Colonic mucosa (tissue), 4 donors: Measurements from ENCODE around the gene ZNF317. TPM values are rescaled to one million over a fixed set of nuclear protein-coding genes. Genes with fewer than 3 reads are reported as not detected.

Experiments used
- DNase-seq: peaks from one replicate; pipeline ENCODE4 v3.0.0-alpha.2; 2020
- H3K27ac ChIP-seq: fragments of 200-600 bp; one replicate; pipeline ENCODE4 v1.8.0; 2021
- H3K27me3 ChIP-seq: fragments of 200-600 bp; one replicate; pipeline ENCODE4 v1.8.0; 2021
- H3K36me3 ChIP-seq: fragments of 200-600 bp; one replicate; pipeline ENCODE4 v1.8.0; 2021
- H3K4me1 ChIP-seq: fragments of 200-600 bp; one replicate; pipeline ENCODE4 v1.8.0; 2021; ENCODE audit warnings: mild to moderate bottlenecking
- H3K4me3 ChIP-seq: fragments of 200-600 bp; one replicate; pipeline ENCODE4 v1.8.0; 2021
- H3K9ac ChIP-seq, 2 donors: one replicate each; pipeline ENCODE4 v1.7.0; 2013; ENCODE audit warnings: control low read depth in 2 of 2, low read depth in 2 of 2, low read length in 2 of 2
- H3K9me3 ChIP-seq: fragments of 200-600 bp; one replicate; pipeline ENCODE4 v1.8.0; 2021
- intact Hi-C: fragments of 100-400 bp; cut with DNase I; formaldehyde crosslinking; loops from one replicate; pipeline ENCODE4 v1.14.1; 2022
- total RNA-seq, 2 donors: library from RNA; stranded (reverse); fragmentation: NEBNext Ultra II Directional in 1 of 2; extraction: Animal tissue kit (Norgen Biotek cat#: 25700) in 1 of 2; gene quantifications; one replicate each; pipeline ENCODE4 v1.2.1, GENCODE V29; 2021
- TF ChIP-seq, protein P1 (sequence below): fragments of 200-600 bp; IDR thresholded peaks from one replicate; pipeline ENCODE4 v1.8.0; 2022; ENCODE audit warnings: antibody characterized with exemption, mild to moderate bottlenecking
- donor health status: healthy.
- donor health status: DM: no; HTN: no; CAD: no.
- donor health status: DM: no; HTN: no; CAD: no.

ZNF317 gene
- total RNA-seq, 2 donors from 2014 or later: 25.5 to 28.5 TPM

GRCh38 chr19:9155591-9155990 lies 15.4 kb downstream of the ZNF317 start:
- no peaks in the 10 kb centered on the region for H3K9me3 ChIP-seq
- intact Hi-C loops: no loop called here
- peaks cover 30% of the 10 kb centered on the region for H3K36me3 ChIP-seq

DNA sequence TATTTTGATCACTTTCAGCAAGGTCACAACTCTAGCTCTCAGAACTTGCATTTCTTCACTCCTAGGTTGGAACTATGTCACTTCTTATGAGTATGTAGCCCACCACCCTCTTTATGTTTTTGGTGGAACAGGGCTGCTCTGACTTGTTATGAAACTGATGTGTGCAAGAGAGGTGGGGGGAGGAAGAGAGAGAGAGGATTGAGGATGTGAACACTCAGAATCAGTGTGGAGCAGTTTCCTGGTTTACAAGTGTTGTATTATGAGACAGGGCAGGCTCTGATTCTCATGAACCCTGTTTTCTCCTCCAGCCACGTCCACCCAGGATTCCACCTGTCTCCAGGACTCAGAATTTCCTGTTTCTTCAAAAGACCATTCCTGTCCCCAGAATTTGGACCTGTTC lies 16.1 kb downstream of the ZNF317 start:
- Histone ChIP-seq H3K36me3 (peaks cover 34% of the 10 kb centered on the region), H3K4me1 (no peaks in the 10 kb centered on the region), H3K9ac (no peak overlapping the region), H3K9me3 (no peaks in the 10 kb centered on the region), H3K4me3 (no peak overlapping the region), H3K27ac (no peak overlapping the region), H3K27me3 (no peaks in the 10 kb centered on the region)
- TF ChIP-seq, protein P1, sequence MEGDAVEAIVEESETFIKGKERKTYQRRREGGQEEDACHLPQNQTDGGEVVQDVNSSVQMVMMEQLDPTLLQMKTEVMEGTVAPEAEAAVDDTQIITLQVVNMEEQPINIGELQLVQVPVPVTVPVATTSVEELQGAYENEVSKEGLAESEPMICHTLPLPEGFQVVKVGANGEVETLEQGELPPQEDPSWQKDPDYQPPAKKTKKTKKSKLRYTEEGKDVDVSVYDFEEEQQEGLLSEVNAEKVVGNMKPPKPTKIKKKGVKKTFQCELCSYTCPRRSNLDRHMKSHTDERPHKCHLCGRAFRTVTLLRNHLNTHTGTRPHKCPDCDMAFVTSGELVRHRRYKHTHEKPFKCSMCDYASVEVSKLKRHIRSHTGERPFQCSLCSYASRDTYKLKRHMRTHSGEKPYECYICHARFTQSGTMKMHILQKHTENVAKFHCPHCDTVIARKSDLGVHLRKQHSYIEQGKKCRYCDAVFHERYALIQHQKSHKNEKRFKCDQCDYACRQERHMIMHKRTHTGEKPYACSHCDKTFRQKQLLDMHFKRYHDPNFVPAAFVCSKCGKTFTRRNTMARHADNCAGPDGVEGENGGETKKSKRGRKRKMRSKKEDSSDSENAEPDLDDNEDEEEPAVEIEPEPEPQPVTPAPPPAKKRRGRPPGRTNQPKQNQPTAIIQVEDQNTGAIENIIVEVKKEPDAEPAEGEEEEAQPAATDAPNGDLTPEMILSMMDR: no peak
- no peak for DNase-seq
- intact Hi-C loops: no loop called here

More at GRCh38 chr19:9155591-9155990, 15.4 kb downstream of the ZNF317 start:
- TF ChIP-seq, protein P1: no peak
- no peak overlapping the region for H3K27ac ChIP-seq
- H3K4me3 ChIP-seq: no peak overlapping the region
- no peak for DNase-seq
- no peaks in the 10 kb centered on the region for H3K4me1 ChIP-seq
- no peaks in the 10 kb centered on the region for H3K27me3 ChIP-seq
- no peak overlapping the region for H3K9ac ChIP-seq

DNA sequence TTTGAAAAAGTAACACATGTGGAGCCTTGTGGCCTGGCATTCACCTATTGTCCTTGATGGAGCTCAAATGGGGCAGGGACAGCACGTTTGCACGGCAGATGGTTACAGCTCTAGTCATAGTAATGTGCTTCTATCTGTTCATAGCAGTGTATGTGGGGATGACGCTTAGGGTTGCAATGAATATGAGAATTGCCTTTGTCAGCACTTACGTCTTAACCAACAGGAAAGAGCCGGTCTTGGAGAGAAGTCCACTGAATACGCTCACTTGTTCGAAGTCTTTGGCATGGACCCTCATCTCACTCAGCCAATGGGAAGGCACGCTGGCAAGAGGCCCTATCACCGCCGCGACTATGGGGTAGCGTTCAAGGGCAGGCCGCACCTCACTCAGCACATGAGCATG lies 19.7 kb downstream of the ZNF317 start:
- no peak for DNase-seq
- no peak overlapping the region for H3K4me3 ChIP-seq
- H3K27me3 ChIP-seq: no peaks in the 10 kb centered on the region
- H3K4me1 ChIP-seq: no peaks in the 10 kb centered on the region
- H3K27ac ChIP-seq: no peak overlapping the region
- TF ChIP-seq, protein P1: no peak
- intact Hi-C loops: no loop called here
- no peak overlapping the region for H3K9ac ChIP-seq
- H3K36me3 ChIP-seq: peaks cover 40% of the 10 kb centered on the region
- H3K9me3 ChIP-seq: no peaks in the 10 kb centered on the region

DNA sequence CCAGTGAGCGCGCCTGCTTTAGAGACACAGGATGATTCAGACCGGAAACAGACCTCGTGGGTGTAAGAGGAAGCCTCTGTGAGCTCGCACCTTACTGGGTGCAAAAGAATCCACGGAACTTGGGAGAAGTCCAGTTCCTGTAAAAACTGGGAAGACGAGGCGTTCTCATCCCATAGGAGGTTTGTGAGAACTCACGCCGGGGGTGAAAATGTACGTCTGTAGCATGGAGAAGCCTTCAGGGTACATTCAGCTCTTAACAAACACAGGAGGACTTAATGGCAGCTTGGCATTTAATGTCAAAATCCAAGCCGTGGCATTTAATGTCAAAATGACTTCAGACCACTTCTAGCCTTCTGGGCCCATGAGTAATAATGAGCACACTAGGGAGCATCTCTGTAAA lies 21.2 kb downstream of the ZNF317 start:
- intact Hi-C loops: no loop called here
- Histone ChIP-seq H3K9me3 (no peaks in the 10 kb centered on the region), H3K27ac (no peak overlapping the region), H3K27me3 (no peaks in the 10 kb centered on the region), H3K36me3 (peaks cover 32% of the 10 kb centered on the region), H3K4me1 (no peaks in the 10 kb centered on the region), H3K4me3 (no peak overlapping the region), H3K9ac (no peak overlapping the region)
- TF ChIP-seq, protein P1: no peak
- DNase-seq: no peak

DNA sequence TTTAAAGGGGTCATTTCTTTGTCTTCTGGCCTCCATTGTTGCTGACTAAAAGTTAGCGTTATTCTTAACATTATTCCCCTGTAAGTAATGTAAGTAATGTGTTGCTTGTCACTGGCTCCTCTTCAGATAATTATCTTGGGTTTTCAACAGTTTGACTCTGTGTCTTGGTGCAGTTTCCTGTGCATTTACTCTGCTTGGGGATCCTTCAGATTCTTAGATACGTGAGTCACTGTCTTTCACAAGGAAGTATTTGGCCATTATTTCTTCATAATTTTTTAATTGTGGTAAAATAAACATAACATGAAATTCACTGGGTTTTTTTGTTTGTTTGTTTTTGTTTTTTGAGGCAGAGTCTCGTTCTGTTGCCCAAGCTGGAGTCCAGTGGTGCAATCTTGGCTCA lies 25.1 kb downstream of the ZNF317 start:
- H3K4me3 ChIP-seq: no peak overlapping the region
- TF ChIP-seq, protein P1: no peak
- no peak overlapping the region for H3K9ac ChIP-seq
- DNase-seq: no peak
- H3K27me3 ChIP-seq: no peaks in the 10 kb centered on the region
- H3K36me3 ChIP-seq: peaks cover 13% of the 10 kb centered on the region
- H3K4me1 ChIP-seq: no peaks in the 10 kb centered on the region
- no peak overlapping the region for H3K27ac ChIP-seq
- H3K9me3 ChIP-seq: no peaks in the 10 kb centered on the region
- intact Hi-C loops: no loop called here

GRCh38 chr19:9166846-9167245 lies 26.6 kb downstream of the ZNF317 start:
- DNase-seq: no peak

More at GRCh38 chr19:9166846-9167245, 26.6 kb downstream of the ZNF317 start:
- intact Hi-C loops: no loop called here
- Histone ChIP-seq H3K4me3 (no peak overlapping the region), H3K4me1 (no peaks in the 10 kb centered on the region), H3K27me3 (no peaks in the 10 kb centered on the region), H3K27ac (no peak overlapping the region), H3K9me3 (no peaks in the 10 kb centered on the region), H3K36me3 (peaks cover under 1% of the 10 kb centered on the region), H3K9ac (no peak overlapping the region)
- TF ChIP-seq, protein P1: no peak
